Breast epithelium (tissue), 3 donors: Measurements from ENCODE around the gene ZSWIM3.
A peak's percentile ranks its signal among the peaks of the same experiment; 100 is the strongest.

Experiments
- CTCF ChIP-seq, 3 donors: fragments of 450-650 bp; IDR thresholded peaks; one replicate each; pipeline ENCODE4 v1.5.1; 2016 to 2017; ENCODE audit warnings: antibody characterized with exemption in 3 of 3, mild to moderate bottlenecking in 3 of 3, moderate library complexity in 3 of 3
- POLR2A ChIP-seq: fragments of 450-650 bp; IDR thresholded peaks from one replicate; pipeline ENCODE4 v1.6.1; 2016; ENCODE audit warnings: antibody characterized with exemption, mild to moderate bottlenecking, moderate library complexity
- POLR2AphosphoS5 ChIP-seq, 3 donors: sonication (generic); formaldehyde crosslinking; IDR thresholded peaks; one replicate each; pipeline ENCODE4 v1.6.1; 2017; ENCODE audit warnings: antibody characterized with exemption in 3 of 3

- TF ChIP-seq CTCF (IDR thresholded peaks at IDR 0.05) (no peak), POLR2AphosphoS5 (IDR thresholded peaks at IDR 0.05) (peak in 2 of 3 donors; percentile 40 to 72), POLR2A (no peak)
These were observed 53.5 kb downstream of the ZSWIM3 start for GRCh38 chr20:45910670-45911485.
